A673 (cell line): ENCODE data around the gene DCLK2. TPM values are rescaled to one million over a fixed set of nuclear protein-coding genes. Genes with fewer than 3 reads are reported as not detected.

ENCODE experiments used
- BruUV-seq: library from RNA; stranded (reverse); fragments of 400-500 nt; replicated peaks from 2 replicates; lab custom pipeline; 2021; lab: Mats Ljungman, UMichigan
- CTCF ChIA-PET: fragments of 300-600 bp; sonication (Branson Sonifier 250); formaldehyde crosslinking; loops from one replicate; lab custom pipeline; 2022; ENCODE audit warnings: antibody characterized with exemption; lab: Charles Lee
- POLR2A ChIA-PET: fragments of 300-600 bp; sonication (Branson Sonifier 250); formaldehyde crosslinking; loops from one replicate; lab custom pipeline; 2022; ENCODE audit warnings: antibody characterized with exemption; ENCODE audit not compliant: low non-redundant PET; lab: Charles Lee
- DNase-seq: peaks from one replicate; pipeline ENCODE4 v3.0.0-alpha.2; 2015; ENCODE audit warnings: low spot score
- H3K27ac ChIP-seq: fragments of 200-600 bp; sonication (generic); 2 replicates; pipeline ENCODE4 v1.5.1; 2016; ENCODE audit warnings: mixed run types, low read depth, mild to moderate bottlenecking, mixed read lengths, antibody characterized with exemption, low read length; ENCODE audit not compliant: poor library complexity, severe bottlenecking
- H3K27me3 ChIP-seq: fragments of 200-600 bp; sonication (generic); replicated peaks from 2 replicates; pipeline ENCODE4 v1.6.1; 2017; ENCODE audit warnings: mixed run types, low read depth, mild to moderate bottlenecking, mixed read lengths, antibody characterized with exemption, low read length; ENCODE audit not compliant: insufficient read depth, poor library complexity
- H3K36me3 ChIP-seq: fragments of 200-600 bp; sonication (generic); 2 replicates; pipeline ENCODE4 v1.6.1; 2016; ENCODE audit warnings: mixed run types, mild to moderate bottlenecking, mixed read lengths, antibody characterized with exemption, low read length; ENCODE audit not compliant: insufficient read depth, poor library complexity, severe bottlenecking
- H3K4me1 ChIP-seq: fragments of 200-600 bp; sonication (generic); 2 replicates; pipeline ENCODE4 v1.6.1; 2017; ENCODE audit warnings: mixed run types, mild to moderate bottlenecking, mixed read lengths, antibody characterized with exemption, low read length; ENCODE audit not compliant: insufficient read depth, poor library complexity, severe bottlenecking
- H3K4me3 ChIP-seq: fragments of 200-600 bp; sonication (generic); 2 replicates; pipeline ENCODE4 v1.5.1; 2016; ENCODE audit warnings: low read depth, mixed run types, mild to moderate bottlenecking, mixed read lengths, low read length; ENCODE audit not compliant: poor library complexity, severe bottlenecking
- H3K9me3 ChIP-seq: fragments of 200-600 bp; sonication (generic); 2 replicates; pipeline ENCODE4 v1.6.1; 2016; ENCODE audit warnings: mixed run types, low read depth, mild to moderate bottlenecking, mixed read lengths, antibody characterized with exemption, low read length; ENCODE audit not compliant: poor library complexity, severe bottlenecking
- CTCF ChIP-seq: fragments of 300-800, 200-600 bp; sonication (generic); conservative IDR thresholded peaks from 2 replicates; pipeline ENCODE4 v1.5.1; 2017; ENCODE audit warnings: low read depth, mild to moderate bottlenecking, antibody characterized with exemption, low read length, moderate library complexity, mixed read lengths
- EZH2 ChIP-seq: fragments of 200-600 bp; sonication (generic); IDR thresholded peaks from 2 replicates; pipeline ENCODE4 v1.6.1; 2017; ENCODE audit warnings: borderline replicate concordance, low read depth, mild to moderate bottlenecking, mixed read lengths, antibody characterized with exemption, low read length; ENCODE audit not compliant: poor library complexity, severe bottlenecking
- intact Hi-C: fragments of 100-400 bp; cut with micrococcal nuclease; formaldehyde crosslinking; loops from one replicate; pipeline ENCODE4 v1.10.0; 2022; ENCODE audit not compliant: unreplicated experiment
- total RNA-seq: library from RNA; stranded (reverse); gene quantifications from 2 replicates; pipeline ENCODE4 v1.2.3, GENCODE V29; 2021

Gene DCLK2
- total RNA-seq, 1 experiment from 2014 or later, result 4.9 TPM

GRCh38 chr4:150253965-150254630 is 175.9 kb downstream of the DCLK2 start:
- Histone ChIP-seq H3K36me3 (no peaks in the 10 kb centered on the region), H3K27me3 (no peaks in the 10 kb centered on the region), H3K4me1 (no peaks in the 10 kb centered on the region), H3K27ac (no peak overlapping the region), H3K4me3 (no peak overlapping the region), H3K9me3 (no peaks in the 10 kb centered on the region)
- TF ChIP-seq EZH2, result no peak
- TF ChIP-seq CTCF, result no peak
- no TSS peak for BruUV-seq
- CTCF ChIA-PET, result no interaction called here
- intact Hi-C loops, result no loop called here
- POLR2A ChIA-PET, result no interaction called here
- no peak for DNase-seq

- intact Hi-C loops, result no loop called here
- no TSS peak for BruUV-seq
- TF ChIP-seq EZH2 (no peak), CTCF (no peak)
- no peaks in the 10 kb centered on the region for H3K9me3 ChIP-seq
- CTCF ChIA-PET, result no interaction called here
- H3K27me3 ChIP-seq, result no peaks in the 10 kb centered on the region
- POLR2A ChIA-PET, result no interaction called here
- no peaks in the 10 kb centered on the region for H3K36me3 ChIP-seq
- DNase-seq, result no peak
- H3K4me1 ChIP-seq, result peaks cover 5% of the 10 kb centered on the region
- no peak overlapping the region for H3K4me3 ChIP-seq
- H3K27ac ChIP-seq, result no peak overlapping the region
Observed at GRCh38 chr4:150255610-150256224, 177.5 kb downstream of the DCLK2 start.

- intact Hi-C loops, result no loop called here
- DNase-seq, result no peak
- no peak for TF ChIP-seq CTCF
- no peak for TF ChIP-seq EZH2
- Histone ChIP-seq H3K4me3 (no peak overlapping the region), H3K27ac (no peak overlapping the region), H3K9me3 (no peaks in the 10 kb centered on the region), H3K36me3 (no peaks in the 10 kb centered on the region), H3K4me1 (peaks cover 5% of the 10 kb centered on the region), H3K27me3 (no peaks in the 10 kb centered on the region)
- POLR2A ChIA-PET, result no interaction called here
- no TSS peak for BruUV-seq
- CTCF ChIA-PET, result no interaction called here
Observed at GRCh38 chr4:150256225-150256620, 178.0 kb downstream of the DCLK2 start.
